HepG2 (cell line): ENCODE data around the gene L3MBTL4. TPM values are rescaled to one million over a fixed set of nuclear protein-coding genes. Genes with fewer than 3 reads are reported as not detected.
A peak's percentile ranks its signal among the peaks of the same experiment; 100 is the strongest.

Source experiments
- CREM ChIP-seq, 2 experiments: sonication (generic) in 1 of 2; formaldehyde crosslinking in 1 of 2; IDR thresholded peaks; 2 replicates each; pipeline versions ENCODE4 v1.4.0 to v1.6.1; 2016 to 2020; ENCODE audit warnings: antibody characterized with exemption in 1 of 2, mild to moderate bottlenecking in 1 of 2, missing genetic modification reagents in 1 of 2
- FOXP4 ChIP-seq: sonication (generic); formaldehyde crosslinking; IDR thresholded peaks from 2 replicates; pipeline ENCODE4 v1.4.0; 2020; ENCODE audit warnings: missing genetic modification reagents
- JUNB ChIP-seq: sonication (generic); formaldehyde crosslinking; IDR thresholded peaks from 2 replicates; pipeline ENCODE4 v1.8.0; 2022; ENCODE audit warnings: missing genetic modification reagents, mild to moderate bottlenecking, borderline replicate concordance
- MED13 ChIP-seq: sonication (generic); formaldehyde crosslinking; IDR thresholded peaks from 2 replicates; pipeline ENCODE4 v1.5.0; 2020; ENCODE audit warnings: missing genetic modification reagents
- NCOR1 ChIP-seq: fragments of 200-600 bp; sonication (generic); IDR thresholded peaks from 2 replicates; pipeline ENCODE4 v1.7.0; 2017; ENCODE audit warnings: antibody characterized with exemption, low read length, borderline replicate concordance
- NFE2L1 ChIP-seq: sonication (generic); formaldehyde crosslinking; IDR thresholded peaks from 2 replicates; pipeline ENCODE4 v1.4.0; 2020; ENCODE audit warnings: missing genetic modification reagents, mild to moderate bottlenecking, borderline replicate concordance
- RFXANK ChIP-seq: IDR thresholded peaks from 2 replicates; pipeline ENCODE4 v1.6.1; 2016
- ZBTB4 ChIP-seq: sonication (generic); formaldehyde crosslinking; IDR thresholded peaks from 2 replicates; pipeline ENCODE4 v1.4.0; 2020; ENCODE audit warnings: missing genetic modification reagents, mild to moderate bottlenecking, borderline replicate concordance
- ZBTB7B ChIP-seq: sonication (generic); formaldehyde crosslinking; IDR thresholded peaks from 2 replicates; pipeline ENCODE4 v1.4.0; 2020; ENCODE audit warnings: missing genetic modification reagents
- ZNF333 ChIP-seq: sonication (generic); formaldehyde crosslinking; IDR thresholded peaks from 2 replicates; pipeline ENCODE4 v1.4.0; 2020; ENCODE audit warnings: mild to moderate bottlenecking, missing genetic modification reagents, borderline replicate concordance
- ZNF354B ChIP-seq: sonication (generic); formaldehyde crosslinking; IDR thresholded peaks from 2 replicates; pipeline ENCODE4 v1.8.0; 2022; ENCODE audit warnings: mild to moderate bottlenecking, missing genetic modification reagents
- ZNF605 ChIP-seq: sonication (generic); formaldehyde crosslinking; IDR thresholded peaks from 2 replicates; pipeline ENCODE4 v1.8.0; 2022; ENCODE audit warnings: mild to moderate bottlenecking, missing genetic modification reagents
- ZNF792 ChIP-seq: IDR thresholded peaks from 2 replicates; pipeline ENCODE4 v1.6.1; 2016
- ZNF878 ChIP-seq: sonication (generic); formaldehyde crosslinking; IDR thresholded peaks from 2 replicates; pipeline ENCODE4 v1.8.1; 2023; ENCODE audit warnings: mild to moderate bottlenecking, missing genetic modification reagents, moderate library complexity
- polyA plus RNA-seq, 8 experiments: library from polyadenylated mRNA; depleted of rRNA in 3 of 8; stranded (reverse) in 7 of 8; unstranded in 1 of 8; fragments of >200 nt; fragmentation: Illumina TruSeq in 4 of 8; extraction: Trizol in 4 of 8; gene quantifications; 2 replicates each; pipeline versions ENCODE4 v1.2.1 to v1.2.3, GENCODE V29; 2011 to 2016; ENCODE audit warnings: low read depth in 4 of 8, missing spikeins in 1 of 8, mixed read lengths in 1 of 8; ENCODE audit not compliant: insufficient read depth in 1 of 8
- total RNA-seq, 5 experiments: library from RNA; depleted of rRNA; stranded (reverse); fragments of >200 nt; fragmentation: Illumina TruSeq; extraction: Trizol; gene quantifications; 2 replicates each; pipeline ENCODE4 v1.2.3, GENCODE V29; 2016; ENCODE audit warnings: low read depth in 1 of 5
- TF ChIP-seq, protein P1 (sequence below): sonication (generic); formaldehyde crosslinking; IDR thresholded peaks from 2 replicates; pipeline ENCODE4 v1.4.0; 2020; ENCODE audit warnings: missing genetic modification reagents
- TF ChIP-seq, protein P2 (sequence below): sonication (generic); formaldehyde crosslinking; IDR thresholded peaks from 2 replicates; pipeline ENCODE4 v1.4.0; 2020; ENCODE audit warnings: missing genetic modification reagents, borderline replicate concordance

The L3MBTL4 gene
- total and polyA plus RNA-seq, 2 of the 13 experiments (the other 11 are each of a cell fraction or from before 2014, with no cell fraction given), result 10.8 to 13.3 TPM

GRCh38 chr18:5969989-5970403 is 444.7 kb downstream of the L3MBTL4 start (continued):
- TF ChIP-seq NCOR1 (peak; percentile 78; the same call in 1 of the 2 replicates), ZNF878 (CRISPR knock-in tag) (no peak), ZBTB7B (CRISPR knock-in tag) (0 out of 2 replicates have a peak, but pooled peaks have one; percentile 53), MED13 (no peak), RFXANK (CRISPR knock-in tag) (peak; percentile 36; the same call in 1 of the 2 replicates), JUNB (CRISPR knock-in tag) (no peak), CREM (IDR thresholded peaks at IDR 0.05) (peak; percentile 72), CREM (CRISPR knock-in tag; IDR thresholded peaks at IDR 0.05) (no peak), ZNF792 (peak; percentile 67; the same call in 1 of the 2 replicates), FOXP4 (CRISPR knock-in tag) (peak; percentile 83), ZNF354B (no peak), ZBTB4 (no peak), ZNF605 (CRISPR knock-in tag) (0 out of 2 replicates have a peak, but pooled peaks have one; percentile 51), NFE2L1 (CRISPR knock-in tag) (no peak), ZNF333 (no peak)
- TF ChIP-seq, protein P1, sequence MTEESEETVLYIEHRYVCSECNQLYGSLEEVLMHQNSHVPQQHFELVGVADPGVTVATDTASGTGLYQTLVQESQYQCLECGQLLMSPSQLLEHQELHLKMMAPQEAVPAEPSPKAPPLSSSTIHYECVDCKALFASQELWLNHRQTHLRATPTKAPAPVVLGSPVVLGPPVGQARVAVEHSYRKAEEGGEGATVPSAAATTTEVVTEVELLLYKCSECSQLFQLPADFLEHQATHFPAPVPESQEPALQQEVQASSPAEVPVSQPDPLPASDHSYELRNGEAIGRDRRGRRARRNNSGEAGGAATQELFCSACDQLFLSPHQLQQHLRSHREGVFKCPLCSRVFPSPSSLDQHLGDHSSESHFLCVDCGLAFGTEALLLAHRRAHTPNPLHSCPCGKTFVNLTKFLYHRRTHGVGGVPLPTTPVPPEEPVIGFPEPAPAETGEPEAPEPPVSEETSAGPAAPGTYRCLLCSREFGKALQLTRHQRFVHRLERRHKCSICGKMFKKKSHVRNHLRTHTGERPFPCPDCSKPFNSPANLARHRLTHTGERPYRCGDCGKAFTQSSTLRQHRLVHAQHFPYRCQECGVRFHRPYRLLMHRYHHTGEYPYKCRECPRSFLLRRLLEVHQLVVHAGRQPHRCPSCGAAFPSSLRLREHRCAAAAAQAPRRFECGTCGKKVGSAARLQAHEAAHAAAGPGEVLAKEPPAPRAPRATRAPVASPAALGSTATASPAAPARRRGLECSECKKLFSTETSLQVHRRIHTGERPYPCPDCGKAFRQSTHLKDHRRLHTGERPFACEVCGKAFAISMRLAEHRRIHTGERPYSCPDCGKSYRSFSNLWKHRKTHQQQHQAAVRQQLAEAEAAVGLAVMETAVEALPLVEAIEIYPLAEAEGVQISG, result peak; percentile 64
- TF ChIP-seq, protein P2, sequence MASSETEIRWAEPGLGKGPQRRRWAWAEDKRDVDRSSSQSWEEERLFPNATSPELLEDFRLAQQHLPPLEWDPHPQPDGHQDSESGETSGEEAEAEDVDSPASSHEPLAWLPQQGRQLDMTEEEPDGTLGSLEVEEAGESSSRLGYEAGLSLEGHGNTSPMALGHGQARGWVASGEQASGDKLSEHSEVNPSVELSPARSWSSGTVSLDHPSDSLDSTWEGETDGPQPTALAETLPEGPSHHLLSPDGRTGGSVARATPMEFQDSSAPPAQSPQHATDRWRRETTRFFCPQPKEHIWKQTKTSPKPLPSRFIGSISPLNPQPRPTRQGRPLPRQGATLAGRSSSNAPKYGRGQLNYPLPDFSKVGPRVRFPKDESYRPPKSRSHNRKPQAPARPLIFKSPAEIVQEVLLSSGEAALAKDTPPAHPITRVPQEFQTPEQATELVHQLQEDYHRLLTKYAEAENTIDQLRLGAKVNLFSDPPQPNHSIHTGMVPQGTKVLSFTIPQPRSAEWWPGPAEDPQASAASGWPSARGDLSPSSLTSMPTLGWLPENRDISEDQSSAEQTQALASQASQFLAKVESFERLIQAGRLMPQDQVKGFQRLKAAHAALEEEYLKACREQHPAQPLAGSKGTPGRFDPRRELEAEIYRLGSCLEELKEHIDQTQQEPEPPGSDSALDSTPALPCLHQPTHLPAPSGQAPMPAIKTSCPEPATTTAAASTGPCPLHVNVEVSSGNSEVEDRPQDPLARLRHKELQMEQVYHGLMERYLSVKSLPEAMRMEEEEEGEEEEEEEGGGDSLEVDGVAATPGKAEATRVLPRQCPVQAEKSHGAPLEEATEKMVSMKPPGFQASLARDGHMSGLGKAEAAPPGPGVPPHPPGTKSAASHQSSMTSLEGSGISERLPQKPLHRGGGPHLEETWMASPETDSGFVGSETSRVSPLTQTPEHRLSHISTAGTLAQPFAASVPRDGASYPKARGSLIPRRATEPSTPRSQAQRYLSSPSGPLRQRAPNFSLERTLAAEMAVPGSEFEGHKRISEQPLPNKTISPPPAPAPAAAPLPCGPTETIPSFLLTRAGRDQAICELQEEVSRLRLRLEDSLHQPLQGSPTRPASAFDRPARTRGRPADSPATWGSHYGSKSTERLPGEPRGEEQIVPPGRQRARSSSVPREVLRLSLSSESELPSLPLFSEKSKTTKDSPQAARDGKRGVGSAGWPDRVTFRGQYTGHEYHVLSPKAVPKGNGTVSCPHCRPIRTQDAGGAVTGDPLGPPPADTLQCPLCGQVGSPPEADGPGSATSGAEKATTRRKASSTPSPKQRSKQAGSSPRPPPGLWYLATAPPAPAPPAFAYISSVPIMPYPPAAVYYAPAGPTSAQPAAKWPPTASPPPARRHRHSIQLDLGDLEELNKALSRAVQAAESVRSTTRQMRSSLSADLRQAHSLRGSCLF (CRISPR knock-in tag), result no peak
